Measurements from ENCODE around the gene ADCY3. TPM values are rescaled to one million over a fixed set of nuclear protein-coding genes. Genes with fewer than 3 reads are reported as not detected.

ADCY3 gene
- total and polyA plus RNA-seq, 2 of the 13 experiments (the other 11 are each of a cell fraction or from before 2014, with no cell fraction given): 0.11 to 0.61 TPM

GRCh38 chr2:24806661-24807036, 113.4 kb downstream of the ADCY3 start:
- peaks cover 55% of the 10 kb centered on the region for H3K79me2 ChIP-seq (ENCODE audit: insufficient read depth, low read length)
- DNase-seq (ENCODE audit: low spot score): no peak
- no TSS peak for BruUV-seq (replicated peaks)
- no peak for ATAC-seq
- no peak overlapping the region for H3K9ac ChIP-seq (ENCODE audit: insufficient read depth, low read depth, low read length)
- H2AFZ ChIP-seq (ENCODE audit: low read length): no peak overlapping the region
- H3K9me3 ChIP-seq (ENCODE audit: low read length): no peaks in the 10 kb centered on the region
- no peaks in the 10 kb centered on the region for H3K27me3 ChIP-seq (ENCODE audit: control insufficient read depth in 1 of 2, insufficient read depth in 2 of 2, low read length in 2 of 2)
- H3K36me3 ChIP-seq (replicated peaks in 1 of 2; ENCODE audit: control insufficient read depth in 1 of 2, insufficient read depth in 2 of 2, low read length in 2 of 2): peaks cover 7 to 22% of the 10 kb centered on the region in 2 experiments; a peak in 4 of 5 replicates
- no peaks in the 10 kb centered on the region for H4K20me1 ChIP-seq (ENCODE audit: insufficient read depth, low read length)
- H3K4me1 ChIP-seq (ENCODE audit: insufficient read depth, low read length): peaks cover 15% of the 10 kb centered on the region
- POLR2A ChIA-PET: interaction anchor here (1.9 kb wide), 1 partner anchor 14 kb away, joined by 14 read pairs; the partner anchor contains the start of genes CENPO and PTRHD1
- intact Hi-C loops (cut with micrococcal nuclease; ENCODE audit: unreplicated experiment): no loop called here
- CTCF ChIA-PET (ENCODE audit: low intra/inter-chr PET ratio, low total read pairs): no interaction called here
- no peak for FAIRE-seq
- no peak overlapping the region for H3K4me3 ChIP-seq (replicated peaks in 1 of 3; ENCODE audit: insufficient read depth in 1 of 3, low read depth in 2 of 3, low read length in 3 of 3)
- no peak overlapping the region for H3K27ac ChIP-seq (ENCODE audit: extremely low read length, insufficient read depth, low read length)
- no peak for TF ChIP-seq PCBP2 (optimal IDR thresholded peaks at IDR 0.05; ENCODE audit: low read depth, low read length, poor library complexity, severe bottlenecking)
- no peak for TF ChIP-seq MAFG (CRISPR knock-in tag; IDR thresholded peaks at IDR 0.05)
- TF ChIP-seq AKAP8 (CRISPR knock-in tag; IDR thresholded peaks at IDR 0.05): no peak
- no peak for TF ChIP-seq ETS1 (CRISPR knock-in tag; IDR thresholded peaks at IDR 0.05)
- no peak for TF ChIP-seq TARDBP (CRISPR knock-in tag; IDR thresholded peaks at IDR 0.05)
- TF ChIP-seq JUN (CRISPR knock-in tag; IDR thresholded peaks at IDR 0.05): no peak
- no peak for TF ChIP-seq RFX3 (CRISPR knock-in tag; IDR thresholded peaks at IDR 0.05)
- TF ChIP-seq STAT5B (CRISPR knock-in tag; IDR thresholded peaks at IDR 0.05): no peak
- in situ Hi-C loops (cut with HindIII; ENCODE audit: extremely low pct_ligation_motif_present, low pct_unique_long_range_greater_than_20kb): no loop called here
- no peak overlapping the region for H3K4me2 ChIP-seq (ENCODE audit: low read depth, low read length)

Data from HepG2 (cell line).